Activated CD8-positive, alpha-beta T cell treated with anti-CD3 and anti-CD28 coated beads, Interleukin-2, amount 10 ng/mL, durations not matched to agents 7 days and 5 days (primary cell): Measurements from ENCODE around the gene PHF21A. TPM values are rescaled to one million over a fixed set of nuclear protein-coding genes. Genes with fewer than 3 reads are reported as not detected.

ENCODE experiments used
- ATAC-seq: fragments of 150-1000 bp; cut with Tn5 transposase; one replicate; pipeline ENCODE4 v1.10.0; 2021; ENCODE audit warnings: moderate library complexity
- CTCF ChIA-PET: fragments of 350-600 bp; sonication (Branson Sonifier 250); formaldehyde crosslinking; loops from one replicate; lab custom pipeline; 2021; ENCODE audit warnings: antibody characterized with exemption; lab: Charles Lee
- POLR2A ChIA-PET: fragments of 350-600 bp; sonication (Branson Sonifier 250); formaldehyde crosslinking; loops from one replicate; lab custom pipeline; 2021; ENCODE audit warnings: antibody characterized with exemption; lab: Charles Lee
- DNase-seq: peaks from one replicate; pipeline ENCODE4 v3.0.0-alpha.2; 2020
- H3K27ac Mint-ChIP-seq: one replicate; pipeline ENCODE4 v1.8.0; 2021; ENCODE audit warnings: mild to moderate bottlenecking, mixed read lengths
- H3K27me3 Mint-ChIP-seq: one replicate; pipeline ENCODE4 v1.8.0; 2021; ENCODE audit warnings: low read depth, mixed read lengths
- H3K36me3 Mint-ChIP-seq: one replicate; pipeline ENCODE4 v1.8.0; 2021; ENCODE audit warnings: low read depth, mixed read lengths
- H3K4me1 Mint-ChIP-seq: one replicate; pipeline ENCODE4 v1.8.0; 2021; ENCODE audit warnings: low read depth, mixed read lengths
- H3K4me3 Mint-ChIP-seq: one replicate; pipeline ENCODE4 v1.8.0; 2021; ENCODE audit warnings: mild to moderate bottlenecking, mixed read lengths
- H3K9me3 Mint-ChIP-seq: one replicate; pipeline ENCODE4 v1.8.0; 2022; ENCODE audit warnings: mixed read lengths; ENCODE audit not compliant: insufficient read depth
- total RNA-seq, 2 experiments: library from RNA; stranded (reverse); gene quantifications; one replicate each; pipeline ENCODE4 v1.2.3, GENCODE V29; 2021

PHF21A gene
- total RNA-seq = 10 to 100 TPM; 26.9 to 27.0 TPM

DNA sequence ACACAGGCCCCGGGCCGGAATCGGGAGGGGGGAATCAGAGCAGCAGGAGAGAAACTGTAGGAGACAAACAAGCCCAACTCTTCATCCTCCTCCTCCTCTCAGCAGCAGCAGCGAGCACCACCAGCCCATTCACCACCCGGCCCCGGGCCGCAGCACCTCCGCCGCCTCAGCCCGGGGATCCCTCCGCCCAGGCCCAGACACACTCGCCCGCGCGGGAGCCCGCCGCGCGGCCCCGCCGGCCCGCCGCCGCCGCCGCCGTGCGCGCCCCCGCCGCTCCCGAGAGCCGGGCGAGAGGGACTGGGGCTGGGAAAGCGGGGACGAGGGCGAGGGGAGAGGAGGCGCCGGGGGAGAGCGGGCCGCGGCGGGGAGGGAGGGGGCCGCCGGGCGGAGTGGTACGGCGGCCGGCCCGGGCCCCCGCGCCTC is at the start of gene PHF21A:
PHF21A (minus strand) TSS at position 154 of the 423 bp plus-strand sequence. CDS start 37,235 bp downstream, outside the sequence.
- ChIA-PET CTCF (interaction anchor here (0.9 kb wide), 1 partner anchor 22 kb away, joined by 3 read pairs; no protein-coding TSS in a partner anchor), POLR2A (no interaction called here)
- ATAC-seq = peak; percentile 80
- peak; percentile 91 for DNase-seq
- H3K27me3 Mint-ChIP-seq = no peaks in the 10 kb centered on the region
- no peaks in the 10 kb centered on the region for H3K9me3 Mint-ChIP-seq
- peaks cover 2% of the 10 kb centered on the region for H3K36me3 Mint-ChIP-seq
- peaks cover 34% of the 10 kb centered on the region for H3K4me1 Mint-ChIP-seq
- H3K27ac Mint-ChIP-seq = peak within 1 kb of the TSS; percentile 91
- peak within 1 kb of the TSS; percentile 86 for H3K4me3 Mint-ChIP-seq

DNA sequence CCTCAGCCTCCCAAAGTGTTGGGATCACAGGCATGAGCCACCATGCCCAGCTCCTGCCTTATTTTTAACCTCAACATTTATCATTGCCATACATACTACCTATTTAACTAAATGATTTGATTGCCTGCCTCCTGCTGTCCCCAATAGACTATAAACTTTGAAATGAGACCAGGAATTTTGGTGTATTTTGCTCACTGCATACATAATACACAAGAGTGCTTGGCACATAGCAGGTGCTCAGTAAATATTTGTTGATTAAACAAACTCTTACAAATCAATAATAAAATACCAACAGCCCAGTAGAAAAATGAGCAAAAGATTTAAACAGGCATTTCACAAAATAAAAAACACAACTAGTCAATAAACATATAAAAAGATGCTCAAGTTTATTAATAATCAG is 49.5 kb upstream of the PHF21A start:
- DNase-seq (no peak), ATAC-seq (no peak)
- Mint-ChIP-seq H3K4me3 (no peak overlapping the region), H3K4me1 (no peaks in the 10 kb centered on the region), H3K27me3 (peaks cover 28% of the 10 kb centered on the region), H3K36me3 (no peaks in the 10 kb centered on the region), H3K27ac (no peak overlapping the region), H3K9me3 (no peaks in the 10 kb centered on the region)
- ChIA-PET CTCF (no interaction called here), POLR2A (no interaction called here)

DNA sequence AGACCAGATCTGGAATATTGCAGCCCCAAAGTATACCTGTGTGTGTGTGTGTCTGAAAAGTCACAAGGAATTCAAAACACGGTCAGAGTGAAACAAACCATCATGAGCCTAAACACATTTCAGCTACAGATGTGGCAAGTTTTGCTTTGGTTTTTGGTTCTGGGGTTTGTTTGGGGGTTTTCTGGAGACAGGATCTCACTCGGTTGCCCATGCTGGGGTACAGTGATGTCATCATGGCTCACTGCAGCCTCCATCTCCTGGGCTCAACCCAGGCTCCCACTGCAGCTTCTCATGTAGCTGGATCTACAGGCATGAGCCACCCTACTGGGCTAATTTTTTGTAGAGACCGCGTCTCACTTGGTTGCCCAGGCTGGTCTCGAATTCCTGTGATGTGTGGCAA is 41.4 kb upstream of the PHF21A start:
- H3K9me3 Mint-ChIP-seq = no peaks in the 10 kb centered on the region
- ChIA-PET POLR2A (no interaction called here), CTCF (interaction anchor here (2.1 kb wide), 1 partner anchor 197 kb away, joined by 6 read pairs; no protein-coding TSS in a partner anchor)
- no peaks in the 10 kb centered on the region for H3K36me3 Mint-ChIP-seq
- no peaks in the 10 kb centered on the region for H3K4me1 Mint-ChIP-seq
- H3K27ac Mint-ChIP-seq = no peak overlapping the region
- peak; percentile 26 for DNase-seq
- no peak overlapping the region for H3K4me3 Mint-ChIP-seq
- peak; percentile 15 for ATAC-seq
- H3K27me3 Mint-ChIP-seq = peaks cover 38% of the 10 kb centered on the region

DNA sequence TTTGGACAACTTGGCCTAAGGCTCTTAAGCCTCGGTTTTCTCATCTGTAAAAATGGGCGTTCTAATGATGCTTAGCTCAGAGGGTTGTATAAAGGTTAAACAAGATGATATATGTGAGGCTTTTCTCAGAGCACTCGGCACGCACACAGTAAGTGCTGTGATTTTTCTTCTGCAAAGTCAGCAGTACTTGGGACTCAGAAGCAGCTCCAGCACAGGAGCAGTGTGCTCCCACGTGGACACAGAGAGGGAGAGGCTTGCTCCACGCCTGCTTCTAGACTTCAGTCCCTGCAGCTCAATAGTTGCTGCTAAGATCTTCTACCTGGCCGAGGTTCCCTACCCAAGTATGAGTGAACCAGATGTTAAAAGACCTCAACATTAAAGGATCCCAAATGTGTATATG is 39.9 kb upstream of the PHF21A start:
- Mint-ChIP-seq H3K4me3 (no peak overlapping the region), H3K4me1 (no peaks in the 10 kb centered on the region), H3K27me3 (peaks cover 39% of the 10 kb centered on the region), H3K36me3 (no peaks in the 10 kb centered on the region), H3K9me3 (no peaks in the 10 kb centered on the region), H3K27ac (no peak overlapping the region)
- ChIA-PET POLR2A (no interaction called here), CTCF (interaction anchor here (2.1 kb wide), 1 partner anchor 196 kb away, joined by 6 read pairs; no protein-coding TSS in a partner anchor)
- ATAC-seq (no peak), DNase-seq (no peak)

DNA sequence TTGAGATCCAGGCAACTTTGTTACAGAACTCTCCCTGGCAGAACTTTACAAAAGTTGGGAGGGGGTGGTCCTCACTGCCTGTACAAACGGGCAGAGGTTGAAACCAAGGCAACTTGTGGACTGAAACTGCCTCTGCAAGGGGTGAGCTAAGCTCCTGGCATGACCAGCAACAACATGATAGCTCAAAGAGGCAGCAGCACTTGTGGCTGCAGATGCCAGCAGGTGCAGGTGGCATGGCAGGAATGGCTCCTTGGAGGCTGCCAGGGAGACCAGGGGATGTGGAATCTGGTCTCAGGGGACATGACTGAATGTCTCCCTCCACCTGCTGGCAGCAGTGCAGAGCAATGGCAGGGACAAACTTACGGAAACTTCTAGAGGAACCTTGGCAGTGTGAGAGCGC is 38.8 kb upstream of the PHF21A start:
- H3K9me3 Mint-ChIP-seq = no peaks in the 10 kb centered on the region
- H3K27me3 Mint-ChIP-seq = peaks cover 36% of the 10 kb centered on the region
- ATAC-seq (no peak), DNase-seq (no peak)
- ChIA-PET CTCF (no interaction called here), POLR2A (no interaction called here)
- H3K4me1 Mint-ChIP-seq = no peaks in the 10 kb centered on the region
- H3K27ac Mint-ChIP-seq = no peak overlapping the region
- no peaks in the 10 kb centered on the region for H3K36me3 Mint-ChIP-seq
- no peak overlapping the region for H3K4me3 Mint-ChIP-seq

DNA sequence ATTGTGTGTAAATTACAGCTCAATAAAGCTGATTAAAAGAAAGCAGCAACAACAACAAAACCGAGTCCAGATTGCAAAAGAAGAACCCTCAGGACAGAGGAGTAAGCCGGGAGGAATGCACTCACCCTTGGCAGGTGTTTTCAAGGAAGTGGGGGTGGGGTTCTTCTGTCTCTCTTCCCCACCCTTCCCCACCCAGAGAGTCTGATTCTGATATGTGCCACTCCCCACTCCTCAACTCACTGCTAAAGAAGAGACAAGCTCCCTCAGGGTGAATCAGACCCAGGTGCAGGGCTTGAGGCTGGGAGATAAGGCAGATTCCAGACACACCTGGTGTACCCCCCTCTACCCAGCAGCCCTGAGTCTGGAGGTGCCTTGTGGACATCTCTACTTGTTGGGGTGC is 38.4 kb upstream of the PHF21A start:
- POLR2A ChIA-PET = no interaction called here
- Mint-ChIP-seq H3K4me1 (no peaks in the 10 kb centered on the region), H3K36me3 (no peaks in the 10 kb centered on the region), H3K4me3 (no peak overlapping the region), H3K9me3 (no peaks in the 10 kb centered on the region), H3K27me3 (peaks cover 36% of the 10 kb centered on the region), H3K27ac (no peak overlapping the region)
- ATAC-seq (no peak), DNase-seq (no peak)
- CTCF ChIA-PET = no interaction called here

DNA sequence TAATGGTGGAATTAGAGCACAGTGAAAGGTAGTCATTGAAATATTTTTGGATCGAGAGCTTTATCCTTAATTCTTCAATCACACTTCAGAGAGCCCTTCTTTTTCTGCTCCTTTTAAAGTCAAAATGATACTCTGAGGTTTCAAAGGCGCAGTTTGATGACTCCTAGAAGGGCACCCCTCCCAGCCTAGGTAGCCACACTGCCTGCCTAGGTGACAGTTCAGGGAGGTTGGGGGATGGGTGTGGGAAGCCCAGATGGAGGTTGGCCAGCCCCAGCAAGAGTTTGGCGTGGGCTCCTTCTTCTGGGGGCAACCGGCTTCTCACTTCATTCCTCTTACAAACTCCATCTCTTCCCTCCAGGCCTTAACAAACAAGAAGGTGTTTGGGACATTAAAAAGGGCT is 28.6 kb upstream of the PHF21A start:
- POLR2A ChIA-PET = no interaction called here
- DNase-seq (no peak), ATAC-seq (no peak)
- CTCF ChIA-PET = no interaction called here
- H3K4me1 Mint-ChIP-seq = no peaks in the 10 kb centered on the region
- H3K27ac Mint-ChIP-seq = no peak overlapping the region
- H3K27me3 Mint-ChIP-seq = peaks cover 25% of the 10 kb centered on the region
- no peaks in the 10 kb centered on the region for H3K9me3 Mint-ChIP-seq
- H3K36me3 Mint-ChIP-seq = no peaks in the 10 kb centered on the region
- no peak overlapping the region for H3K4me3 Mint-ChIP-seq

DNA sequence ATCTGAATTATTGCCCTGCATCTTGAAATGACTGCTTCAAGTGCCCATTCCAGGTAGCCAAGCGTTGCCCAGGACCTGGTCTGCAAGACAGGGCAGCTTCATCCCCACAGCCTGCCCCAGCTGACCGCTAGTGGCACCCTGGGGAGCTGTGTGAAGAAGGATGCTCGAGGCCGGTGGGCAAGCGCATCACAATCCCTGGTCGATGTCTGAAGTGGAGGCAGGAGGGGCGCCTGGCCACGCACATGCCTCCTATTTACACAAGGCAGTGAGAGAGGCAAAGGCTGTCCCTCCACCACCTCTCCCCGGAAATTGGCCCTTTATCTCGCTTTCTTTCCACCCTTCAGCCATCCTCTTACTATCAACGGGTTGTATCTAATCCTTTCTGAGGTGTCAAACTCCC is 28.1 kb upstream of the PHF21A start:
- ATAC-seq (no peak), DNase-seq (no peak)
- Mint-ChIP-seq H3K27ac (no peak overlapping the region), H3K36me3 (no peaks in the 10 kb centered on the region), H3K27me3 (peaks cover 25% of the 10 kb centered on the region), H3K4me1 (no peaks in the 10 kb centered on the region), H3K9me3 (no peaks in the 10 kb centered on the region), H3K4me3 (no peak overlapping the region)
- CTCF ChIA-PET = no interaction called here
- POLR2A ChIA-PET = no interaction called here

DNA sequence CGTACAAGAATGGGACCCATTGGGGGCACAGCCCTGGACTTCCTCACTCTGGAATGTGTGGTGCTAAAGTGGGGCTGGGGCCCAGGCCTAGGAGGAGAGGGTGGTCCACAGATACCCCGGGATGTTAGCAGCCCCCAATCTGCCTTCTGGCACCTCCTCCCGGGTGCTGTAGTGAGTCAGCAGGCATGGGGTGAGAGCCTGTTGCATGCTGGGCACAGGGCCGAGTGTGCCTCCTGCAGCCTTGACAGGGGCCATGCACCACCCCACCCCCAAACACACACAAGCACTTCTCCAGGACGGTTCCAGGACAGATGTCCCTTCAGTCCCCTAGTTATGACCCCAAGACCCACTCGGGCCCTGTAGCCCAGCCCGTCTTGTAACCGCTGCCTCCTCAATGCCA is 23.5 kb upstream of the PHF21A start:
- ATAC-seq = no peak
- ChIA-PET CTCF (no interaction called here), POLR2A (no interaction called here)

DNA sequence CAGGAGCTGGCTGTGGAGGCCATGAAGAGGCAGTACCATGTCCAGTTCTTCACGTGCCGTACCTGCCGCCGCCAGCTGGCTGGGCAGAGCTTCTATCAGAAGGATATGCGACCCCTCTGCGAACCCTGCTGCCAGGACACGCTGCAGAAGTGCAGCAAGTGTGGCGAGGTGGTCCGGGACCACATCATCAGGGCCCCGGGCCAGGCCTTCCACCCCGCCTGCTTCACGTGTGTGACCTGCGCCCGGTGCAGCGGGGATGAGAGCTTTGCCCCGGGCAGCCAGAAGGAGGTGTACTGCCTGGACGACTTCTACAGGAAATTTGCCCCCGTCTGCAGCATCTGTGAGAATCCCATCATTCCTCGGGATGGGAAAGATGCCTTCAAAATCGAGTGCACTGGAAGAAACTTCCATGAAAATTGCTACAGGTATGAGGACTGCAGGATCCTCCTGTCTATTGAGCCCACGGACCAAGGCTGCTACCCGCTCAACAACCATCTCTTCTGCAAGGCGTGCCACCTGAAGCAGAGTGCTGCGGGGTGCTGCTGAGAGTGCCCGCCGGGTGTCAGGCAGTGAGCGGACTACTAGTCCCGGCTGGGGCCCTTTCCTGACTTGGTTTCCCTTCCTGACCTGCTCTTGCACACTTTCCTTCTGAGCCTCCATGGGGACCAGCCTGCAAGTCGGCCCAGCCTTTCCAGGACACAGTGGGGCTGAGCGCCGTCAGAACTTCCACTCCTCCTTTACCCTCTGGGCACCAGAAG is 22.0 kb upstream of the PHF21A start:
- H3K4me1 Mint-ChIP-seq = no peaks in the 10 kb centered on the region
- no peaks in the 10 kb centered on the region for H3K9me3 Mint-ChIP-seq
- no peak overlapping the region for H3K27ac Mint-ChIP-seq
- H3K36me3 Mint-ChIP-seq = no peaks in the 10 kb centered on the region
- CTCF ChIA-PET = no interaction called here
- no peak for ATAC-seq
- H3K27me3 Mint-ChIP-seq = peaks cover 18% of the 10 kb centered on the region
- H3K4me3 Mint-ChIP-seq = no peak overlapping the region
- POLR2A ChIA-PET = interaction anchor here (0.6 kb wide), 1 partner anchor 60 kb away, joined by 3 read pairs; no protein-coding TSS in a partner anchor
- DNase-seq = no peak

More for the DNA sequence above, 23.5 kb upstream of the PHF21A start:
- no peaks in the 10 kb centered on the region for H3K36me3 Mint-ChIP-seq
- DNase-seq = no peak
- H3K9me3 Mint-ChIP-seq = no peaks in the 10 kb centered on the region
- no peaks in the 10 kb centered on the region for H3K4me1 Mint-ChIP-seq
- no peak overlapping the region for H3K27ac Mint-ChIP-seq
- H3K4me3 Mint-ChIP-seq = no peak overlapping the region
- H3K27me3 Mint-ChIP-seq = peaks cover 19% of the 10 kb centered on the region

DNA sequence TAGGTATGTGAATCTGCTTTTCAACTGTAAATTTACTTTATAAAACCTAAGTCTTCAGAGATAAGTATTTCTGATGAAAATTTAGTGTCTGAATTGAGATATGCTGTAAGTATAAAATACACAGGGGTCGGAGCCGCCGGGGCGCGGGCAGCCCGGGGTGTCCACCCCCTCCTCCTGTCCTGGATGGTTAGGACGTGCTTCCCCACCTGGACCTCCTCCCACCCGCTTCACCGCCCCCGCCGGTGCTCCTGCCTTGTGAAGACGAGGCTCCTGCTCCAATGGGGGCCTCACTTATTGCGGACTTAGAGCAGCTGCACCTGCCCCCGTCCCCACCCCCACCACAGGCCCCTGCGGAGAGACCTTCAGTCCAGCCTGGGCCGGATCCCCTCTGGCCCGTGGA is 21.3 kb upstream of the PHF21A start:
- ATAC-seq = no peak
- Mint-ChIP-seq H3K4me1 (no peaks in the 10 kb centered on the region), H3K9me3 (no peaks in the 10 kb centered on the region), H3K36me3 (no peaks in the 10 kb centered on the region), H3K4me3 (no peak overlapping the region), H3K27ac (no peak overlapping the region), H3K27me3 (peaks cover 16% of the 10 kb centered on the region)
- ChIA-PET POLR2A (no interaction called here), CTCF (no interaction called here)
- no peak for DNase-seq

DNA sequence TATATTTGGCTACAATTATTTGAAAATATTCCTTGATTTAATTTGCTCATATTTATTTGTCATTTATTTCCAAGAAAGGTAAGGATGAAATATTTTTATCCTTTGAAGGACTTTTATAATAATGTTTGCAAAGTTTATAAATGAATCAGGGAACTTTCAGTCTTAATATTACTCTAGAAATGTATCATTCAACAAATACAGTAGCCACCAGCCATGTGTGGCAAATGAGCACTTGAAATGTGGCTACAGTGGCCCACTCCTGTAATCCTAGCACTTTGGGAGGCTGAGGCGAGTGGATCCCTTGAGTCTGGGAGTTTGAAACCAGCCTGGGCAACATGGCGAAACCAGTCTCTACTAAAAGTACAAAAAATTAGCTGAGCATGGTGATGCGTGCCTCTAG is 20.3 kb upstream of the PHF21A start:
- no peak for DNase-seq
- H3K4me3 Mint-ChIP-seq = no peak overlapping the region
- POLR2A ChIA-PET = interaction anchor here (0.7 kb wide), 1 partner anchor 344 kb away, joined by 3 read pairs; no protein-coding TSS in a partner anchor
- CTCF ChIA-PET = no interaction called here
- no peaks in the 10 kb centered on the region for H3K36me3 Mint-ChIP-seq
- H3K27ac Mint-ChIP-seq = no peak overlapping the region
- no peaks in the 10 kb centered on the region for H3K9me3 Mint-ChIP-seq
- ATAC-seq = no peak
- H3K27me3 Mint-ChIP-seq = peaks cover 10% of the 10 kb centered on the region
- no peaks in the 10 kb centered on the region for H3K4me1 Mint-ChIP-seq
